GM18861 (cell line): ENCODE measurements around the gene PTMA.
"Not testable (repeated sequence)": the region's sequence is repeated elsewhere in the genome, so short reads cannot be mapped to it uniquely, and the experiment has no call there.

Source experiments
- ATAC-seq: cut with Tn5 transposase; IDR thresholded peaks from one replicate; pipeline ENCODE4 v1.9.1; 2021; ENCODE audit not compliant: unreplicated experiment

The PTMA gene

DNA sequence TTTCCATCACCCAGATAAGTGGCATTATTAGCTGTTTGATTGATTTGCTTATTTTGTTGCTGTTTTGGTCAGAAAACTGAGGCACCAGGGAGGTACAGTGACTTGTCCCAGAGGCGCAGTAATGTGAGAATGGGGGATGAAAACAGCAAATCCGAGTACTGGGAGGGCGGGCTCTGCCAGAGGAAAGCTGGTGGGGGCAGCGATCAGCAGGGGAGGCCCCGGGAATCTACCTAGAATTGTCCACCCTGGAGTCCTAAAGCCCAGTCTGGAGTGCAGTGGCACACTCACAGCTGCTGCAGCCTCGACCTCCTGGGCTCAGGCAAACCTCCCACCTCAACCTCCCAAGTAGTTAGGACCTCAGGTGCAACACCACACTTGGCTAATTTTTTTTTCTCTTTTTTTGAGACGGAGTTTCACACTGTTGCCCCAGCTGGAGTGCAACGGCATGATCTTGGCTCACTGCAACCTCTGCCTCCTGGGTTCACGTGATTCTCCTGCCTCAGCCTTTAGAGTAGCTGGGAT, 17.0 kb upstream of the PTMA start:
- no peak for ATAC-seq

DNA sequence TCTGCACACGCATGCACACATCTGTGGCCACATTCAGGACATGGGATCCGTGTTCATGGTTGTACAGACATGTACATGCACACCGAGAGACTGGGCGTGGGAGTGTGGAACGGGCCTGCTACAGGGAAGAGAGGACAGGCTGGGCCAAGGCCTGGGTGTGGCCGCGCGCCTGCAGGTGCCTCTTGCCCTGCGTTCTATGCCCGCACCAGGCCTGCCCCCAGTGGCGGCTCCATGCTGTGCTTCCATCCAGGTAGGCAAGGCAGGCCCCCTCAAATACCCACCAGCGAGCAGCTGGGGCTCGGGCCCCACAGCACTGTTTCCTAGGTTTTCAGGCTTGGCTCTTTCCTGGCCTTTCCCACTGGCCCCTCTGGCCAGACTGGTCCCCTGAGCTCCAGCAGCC, 15.5 kb upstream of the PTMA start:
- no peak for ATAC-seq

DNA sequence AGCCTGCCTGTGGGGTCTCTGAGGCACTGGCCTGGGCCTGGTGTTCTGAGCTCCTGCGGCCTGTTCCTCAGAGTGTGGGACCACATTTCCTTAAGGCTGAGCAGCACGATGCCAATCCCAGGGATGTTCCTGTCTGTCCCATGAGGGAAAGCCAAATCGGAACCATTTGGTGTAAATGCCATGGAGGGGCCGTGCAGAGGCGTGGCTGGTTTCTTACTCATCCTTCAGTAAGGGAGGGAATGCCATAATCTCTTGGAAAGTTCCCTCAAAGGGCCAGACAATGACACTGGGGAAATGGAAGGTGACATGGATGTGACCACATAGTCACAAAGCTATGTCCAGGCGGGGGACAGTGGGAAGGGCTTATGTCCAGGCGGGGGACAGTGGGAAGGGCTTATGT, 14.4 kb upstream of the PTMA start:
- no peak for ATAC-seq

DNA sequence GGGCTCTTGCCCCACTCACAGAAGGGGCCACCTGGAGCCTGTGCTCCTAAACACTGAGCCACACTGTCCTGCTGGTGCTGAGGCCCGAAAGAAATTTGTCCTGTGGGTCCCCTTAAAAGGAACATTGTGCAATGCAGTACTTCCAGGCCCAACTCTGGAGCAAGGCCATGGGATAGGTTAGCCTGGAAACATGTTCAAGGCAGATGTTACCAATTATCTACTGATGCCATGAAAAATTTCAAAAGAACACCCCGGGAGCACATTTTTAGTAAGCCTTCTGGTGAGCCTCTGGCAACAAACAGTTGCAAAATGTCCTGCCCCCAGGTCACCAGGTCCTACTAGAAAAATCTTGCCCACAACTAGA, 12.3 kb upstream of the PTMA start:
- no peak for ATAC-seq

DNA sequence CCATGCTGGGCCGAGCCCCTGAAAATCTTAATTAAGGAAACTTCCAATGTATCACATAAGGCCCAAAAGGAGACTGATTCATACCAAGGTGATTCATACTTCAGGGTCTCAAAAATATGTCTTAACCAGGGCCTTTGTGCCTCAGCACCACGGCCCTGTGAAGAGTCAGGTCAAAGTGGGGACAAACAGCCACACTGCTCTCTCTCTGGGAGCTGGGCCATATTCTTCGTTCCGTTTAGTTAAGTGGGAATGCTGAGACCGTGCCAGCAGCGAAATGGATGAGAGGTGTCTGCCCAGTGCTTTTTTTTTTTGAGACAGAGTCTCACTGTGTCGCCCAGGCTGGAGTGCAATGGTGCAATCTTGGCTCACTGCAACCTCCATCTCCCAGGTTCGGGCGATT, 9.3 kb upstream of the PTMA start:
- ATAC-seq = no peak

DNA sequence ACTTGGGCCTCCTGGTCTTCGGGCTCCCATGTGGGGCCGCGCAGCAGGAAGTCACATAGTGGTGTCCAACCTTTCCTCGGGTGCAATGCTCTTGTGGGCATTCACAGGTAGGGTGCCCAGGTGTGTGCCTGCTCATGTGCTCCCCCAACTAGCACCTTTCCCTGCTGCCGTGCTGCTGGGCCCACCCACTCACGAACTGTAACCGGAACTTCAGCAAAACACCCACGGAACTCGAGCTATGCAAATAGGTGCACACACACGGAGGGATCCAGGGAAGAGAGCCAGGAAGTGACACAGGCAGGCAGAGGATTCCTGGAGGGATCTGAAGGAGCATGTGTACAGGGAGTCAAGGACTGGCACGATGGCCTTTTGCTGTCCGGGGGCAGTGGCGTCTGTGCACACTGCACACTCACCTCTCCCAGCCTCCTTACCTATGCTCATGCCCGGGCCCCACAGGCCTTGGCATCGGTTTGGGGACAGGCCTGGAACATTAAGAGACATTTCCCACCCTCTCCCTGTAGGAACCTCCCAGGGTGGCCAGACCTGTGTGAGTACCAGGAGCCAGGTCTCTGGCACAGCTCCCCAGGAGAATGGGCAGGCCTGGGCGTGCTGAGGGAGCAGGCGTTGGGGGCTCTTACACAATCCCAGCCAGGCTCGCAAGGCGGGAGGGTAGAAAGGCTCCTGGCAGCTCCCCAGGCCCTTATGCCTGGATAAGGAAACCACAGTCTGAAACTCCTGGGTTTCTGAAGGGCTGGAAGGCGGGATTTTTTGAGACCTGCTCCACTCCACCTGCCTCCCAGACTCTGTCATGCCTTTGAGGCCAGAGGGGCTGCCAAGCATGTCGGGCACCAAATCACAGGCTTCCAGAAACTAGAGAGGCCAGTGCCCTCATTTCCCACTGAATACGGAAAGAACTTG, 6.6 kb upstream of the PTMA start:
- no peak for ATAC-seq

DNA sequence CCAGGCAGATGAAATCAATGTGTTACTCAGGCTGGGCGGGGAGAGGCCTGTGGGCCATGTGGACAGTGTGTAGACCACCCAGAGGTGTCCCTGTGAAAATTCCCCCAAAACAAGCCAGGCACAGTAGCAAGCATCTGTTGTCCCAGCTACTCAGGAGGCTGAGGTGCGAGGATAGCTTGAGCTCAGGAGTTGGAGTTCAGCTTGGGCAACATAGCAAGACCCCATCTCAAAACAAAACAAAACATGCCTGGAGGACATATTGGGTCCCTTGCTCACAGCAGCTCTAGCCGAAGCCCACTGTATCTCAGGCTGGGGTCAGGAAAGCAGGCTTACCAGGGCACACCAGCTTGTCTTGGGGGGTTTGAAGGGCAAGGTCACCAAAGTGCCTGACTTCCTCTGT, 4.3 kb upstream of the PTMA start:
- ATAC-seq = no peak

DNA sequence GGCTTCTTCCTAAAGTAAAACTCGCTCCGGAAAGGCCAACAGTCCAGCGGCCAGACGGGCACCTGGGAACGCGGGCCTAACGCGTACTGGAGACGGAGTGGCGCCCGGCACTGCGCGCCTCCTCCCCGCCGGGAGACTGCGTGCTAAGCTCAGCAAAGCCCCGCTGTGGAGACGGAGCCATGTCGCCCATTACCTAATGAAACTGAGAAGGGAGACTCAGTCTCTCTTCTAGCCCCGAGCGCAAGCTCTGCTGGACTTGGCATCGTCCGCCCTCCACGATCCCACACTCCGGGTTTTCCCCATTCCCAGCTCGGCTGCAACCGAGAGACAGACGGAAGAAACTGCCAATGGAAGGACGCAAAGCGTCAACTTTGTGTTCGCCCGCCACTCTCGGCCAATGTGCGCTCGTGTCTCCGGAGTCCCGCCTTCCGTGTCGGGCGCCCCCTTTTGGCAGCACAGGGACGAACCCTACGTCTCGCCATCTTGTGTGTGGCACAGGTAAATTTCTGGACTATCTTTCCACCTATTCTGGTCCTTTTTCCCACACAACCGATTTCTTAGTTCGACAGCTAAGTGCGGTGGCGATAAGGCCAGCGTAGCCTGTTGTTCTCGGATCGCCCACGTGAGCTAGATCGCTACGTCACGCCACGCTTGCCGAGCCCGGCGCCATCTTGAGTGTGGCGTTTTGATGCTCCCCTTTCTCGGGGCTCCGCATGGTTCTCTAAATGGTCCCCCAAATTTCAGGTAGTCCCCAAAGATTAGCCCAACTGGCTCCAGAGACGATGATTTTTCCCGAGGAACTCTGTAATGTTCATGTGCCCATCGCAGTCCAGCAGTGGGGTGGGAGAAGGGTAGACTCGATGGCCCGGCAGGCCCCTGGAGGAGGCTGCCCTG, 1.3 kb upstream of the PTMA start:
- ATAC-seq = peak; percentile 38

DNA sequence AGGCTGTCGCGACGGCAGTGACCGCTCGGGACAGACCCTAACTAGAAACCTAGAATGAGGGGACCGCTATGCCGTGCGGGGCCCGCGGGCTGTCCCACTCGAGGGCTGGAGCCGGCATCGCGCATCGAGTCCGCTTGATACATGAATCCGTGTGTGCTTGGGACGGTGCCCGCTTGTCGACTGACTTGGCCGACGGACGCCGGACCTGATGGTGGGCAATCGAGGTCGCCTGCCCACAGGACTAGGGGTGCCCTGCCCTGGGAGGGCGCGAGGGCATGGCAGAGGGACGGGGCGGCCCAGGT, 749 bp upstream of the PTMA start:
- ATAC-seq = no peak

DNA sequence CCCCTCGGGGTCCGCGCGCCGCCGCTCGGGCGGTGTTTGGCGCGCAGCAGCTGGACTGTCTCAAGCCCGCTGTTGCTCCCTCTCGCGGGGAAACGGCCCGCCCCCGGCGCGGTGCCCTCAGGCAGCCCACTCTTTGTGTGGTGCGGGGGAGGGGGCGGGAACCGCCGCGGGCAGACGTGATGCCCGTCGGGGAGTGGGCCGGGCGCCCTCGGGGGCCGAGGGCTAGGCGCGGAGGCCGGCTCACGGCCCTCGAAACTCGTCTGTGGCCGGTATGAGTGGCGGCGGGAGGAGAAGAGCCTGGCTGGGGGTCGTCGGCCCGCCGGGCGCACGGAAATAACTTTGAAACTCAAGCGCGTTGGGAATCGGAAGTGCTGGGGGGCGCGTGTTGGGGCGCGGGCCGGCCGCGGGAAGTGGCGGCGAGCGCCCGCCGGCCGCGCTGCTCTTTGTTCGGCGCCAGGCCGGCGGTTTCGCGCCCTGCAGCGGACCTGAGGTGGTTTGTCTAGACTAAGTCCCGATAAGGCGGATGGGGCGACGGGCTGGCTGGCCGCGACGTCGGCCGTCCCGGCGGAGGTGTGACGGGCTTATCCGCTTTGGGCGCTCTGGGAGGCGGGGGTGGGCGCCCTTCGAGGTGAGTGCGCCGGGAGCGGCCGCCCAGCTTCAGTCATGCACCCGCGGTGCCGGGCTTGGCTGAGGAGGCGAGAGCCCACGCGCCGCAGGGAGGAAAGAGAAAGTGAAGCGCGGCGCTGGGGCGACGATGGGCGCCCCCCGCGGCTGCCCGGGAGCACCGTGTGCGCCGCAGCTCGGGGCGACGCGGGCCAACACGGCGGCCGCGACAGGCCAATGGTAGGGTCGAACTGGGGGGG, 679 bp downstream of the PTMA start:
- no peak for ATAC-seq

DNA sequence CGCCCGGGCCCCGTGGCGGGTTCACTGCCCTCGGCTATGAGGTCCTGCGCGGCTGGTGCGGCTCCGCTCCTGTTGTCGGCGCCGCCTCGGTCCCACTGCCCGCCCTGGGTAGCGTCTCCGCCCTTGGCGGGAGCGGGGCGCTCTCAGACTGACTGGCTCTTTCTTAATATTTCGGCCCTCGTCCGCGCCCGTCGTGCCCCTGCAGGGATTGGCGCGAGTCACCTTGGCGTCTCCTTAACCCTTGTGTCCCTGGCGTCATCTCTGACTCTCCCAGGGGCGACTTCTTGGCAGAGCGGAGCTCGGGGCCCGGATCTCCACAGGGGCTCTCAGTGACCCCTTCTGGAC, 1.3 kb downstream of the PTMA start:
- ATAC-seq = no peak

DNA sequence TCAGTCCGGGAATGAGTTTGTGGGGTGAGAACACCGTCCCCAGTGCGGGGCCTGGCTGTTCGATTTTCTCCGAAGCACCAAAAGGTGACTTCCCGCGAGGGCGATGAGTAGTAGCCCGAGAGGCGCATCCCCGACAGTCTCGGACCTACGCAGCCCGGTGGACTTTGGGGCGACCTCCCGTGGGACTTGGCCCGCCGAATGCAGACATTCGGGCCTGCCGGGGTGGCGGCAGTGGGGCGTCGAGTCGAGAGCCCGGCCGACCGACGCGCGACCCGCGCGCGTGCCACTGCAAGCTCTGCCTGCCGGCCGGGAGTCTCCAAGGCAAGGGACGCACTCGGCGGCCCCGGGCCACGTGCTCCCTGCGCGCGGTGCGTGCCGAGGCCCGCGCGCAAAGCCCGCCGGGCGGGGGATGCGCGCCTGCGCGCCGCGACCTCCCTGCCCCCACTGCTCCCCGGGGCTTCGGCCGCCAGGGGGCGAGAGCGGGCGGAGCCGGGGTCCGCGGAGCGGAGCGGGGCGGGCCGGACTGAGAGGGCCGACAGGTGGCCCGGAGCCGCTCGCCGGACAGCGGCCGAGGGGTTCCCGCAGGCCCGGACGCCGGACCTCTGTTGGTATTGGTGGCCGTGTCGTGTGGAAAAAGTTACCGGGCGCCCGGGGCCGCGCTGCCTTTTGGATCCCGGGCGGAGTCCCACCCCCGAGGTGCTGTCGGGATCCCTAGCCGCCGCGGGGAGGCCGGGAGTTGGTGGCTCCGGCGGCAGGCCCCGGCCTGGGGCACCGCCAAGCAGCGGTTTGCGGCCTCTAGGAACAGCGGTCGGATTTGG, 1.9 kb downstream of the PTMA start:
- peak; percentile 17 for ATAC-seq

DNA sequence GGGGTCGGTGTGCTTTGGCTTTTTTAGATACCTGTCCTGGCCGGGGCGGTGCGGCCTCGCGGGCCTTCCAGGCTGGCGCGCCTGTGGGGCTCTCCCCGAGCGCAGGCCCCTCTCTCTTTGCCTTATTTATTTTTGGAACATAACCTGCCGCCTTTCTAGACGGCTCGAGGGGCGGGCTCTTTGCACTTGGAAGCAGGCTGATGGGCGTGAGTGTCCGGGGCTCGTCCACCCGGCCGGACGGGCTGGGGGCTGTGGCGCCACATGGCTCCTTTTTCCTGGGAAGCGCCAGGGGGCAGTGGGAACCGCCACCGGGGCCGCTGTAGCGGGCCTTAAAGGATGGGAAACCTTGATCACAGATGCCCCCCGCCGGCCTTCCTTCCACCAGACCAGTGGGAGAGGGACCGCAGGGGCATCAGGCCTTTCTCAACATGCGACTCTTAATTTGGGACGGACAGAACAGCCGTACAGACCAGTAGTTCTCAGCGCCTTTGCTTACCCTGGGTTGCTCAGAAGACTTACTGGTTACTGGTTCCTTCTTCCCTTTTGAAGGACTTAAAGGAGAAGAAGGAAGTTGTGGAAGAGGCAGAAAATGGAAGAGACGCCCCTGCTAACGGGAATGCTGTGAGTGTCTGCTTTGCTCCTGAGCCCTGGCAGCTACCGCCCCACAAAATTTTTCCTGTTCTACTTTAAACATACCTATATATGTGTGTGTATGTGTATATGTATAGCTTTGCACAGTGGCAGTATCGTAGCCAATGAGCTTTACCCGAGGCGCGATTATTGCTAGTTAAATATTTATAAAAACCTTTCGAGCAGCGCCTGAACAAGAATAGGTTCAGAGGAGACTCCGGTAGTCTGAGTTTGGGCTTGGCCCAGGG, 2.7 kb downstream of the PTMA start:
- no peak for ATAC-seq

DNA sequence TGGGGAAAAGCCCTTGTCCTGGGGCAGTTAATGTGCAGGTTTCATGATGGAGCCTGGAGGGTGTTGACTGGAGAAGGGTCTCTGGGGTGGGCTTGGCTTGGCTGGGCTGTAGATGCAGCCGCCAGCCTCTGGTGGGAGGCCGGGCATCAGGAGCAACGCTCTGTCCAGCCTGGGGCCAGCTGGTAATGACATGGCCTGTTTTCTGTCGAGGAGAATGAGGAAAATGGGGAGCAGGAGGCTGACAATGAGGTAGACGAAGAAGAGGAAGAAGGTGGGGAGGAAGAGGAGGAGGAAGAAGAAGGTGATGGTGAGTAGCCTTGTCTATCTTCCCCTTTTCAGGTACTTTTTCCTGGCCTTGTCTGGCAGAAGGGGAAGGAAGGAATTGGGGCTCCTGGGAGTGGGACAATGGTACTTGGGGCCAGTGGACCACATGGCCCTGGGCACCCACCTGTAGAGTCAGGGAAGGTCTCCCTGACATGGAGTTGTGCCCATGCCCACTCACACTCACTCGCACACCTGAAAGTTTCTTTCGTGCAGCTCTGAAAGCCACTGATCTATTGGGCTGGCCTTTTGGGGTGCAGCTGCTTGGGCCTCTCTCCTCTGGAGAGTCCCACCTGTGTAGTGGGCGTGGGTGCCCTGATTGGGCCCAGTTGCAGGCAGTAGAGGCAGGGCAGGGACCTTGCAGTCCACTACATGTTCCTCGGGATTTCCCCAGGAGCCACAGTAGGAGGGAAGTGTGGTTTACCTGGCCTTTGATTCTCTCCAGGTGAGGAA, 3.5 kb downstream of the PTMA start:
- no peak for ATAC-seq

DNA sequence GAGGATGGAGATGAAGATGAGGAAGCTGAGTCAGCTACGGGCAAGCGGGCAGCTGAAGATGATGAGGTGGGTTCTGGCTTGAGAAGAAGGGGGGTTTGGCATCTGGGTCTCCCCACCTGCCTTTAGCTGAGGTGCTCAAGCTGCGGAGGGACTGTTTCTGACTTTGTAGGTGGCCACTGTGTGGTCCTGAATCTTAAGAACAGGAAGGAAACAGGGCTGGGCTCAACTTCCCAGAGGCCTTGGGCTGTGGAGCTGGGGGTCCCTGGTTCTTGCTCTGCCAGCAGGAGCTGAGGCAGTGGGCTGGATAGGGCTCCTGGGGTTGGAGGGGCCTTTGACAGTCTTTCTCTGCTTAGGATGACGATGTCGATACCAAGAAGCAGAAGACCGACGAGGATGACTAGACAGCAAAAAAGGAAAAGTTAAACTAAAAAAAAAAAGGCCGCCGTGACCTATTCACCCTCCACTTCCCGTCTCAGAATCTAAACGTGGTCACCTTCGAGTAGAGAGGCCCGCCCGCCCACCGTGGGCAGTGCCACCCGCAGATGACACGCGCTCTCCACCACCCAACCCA, 4.2 kb downstream of the PTMA start:
- ATAC-seq = not testable (repeated sequence)

DNA sequence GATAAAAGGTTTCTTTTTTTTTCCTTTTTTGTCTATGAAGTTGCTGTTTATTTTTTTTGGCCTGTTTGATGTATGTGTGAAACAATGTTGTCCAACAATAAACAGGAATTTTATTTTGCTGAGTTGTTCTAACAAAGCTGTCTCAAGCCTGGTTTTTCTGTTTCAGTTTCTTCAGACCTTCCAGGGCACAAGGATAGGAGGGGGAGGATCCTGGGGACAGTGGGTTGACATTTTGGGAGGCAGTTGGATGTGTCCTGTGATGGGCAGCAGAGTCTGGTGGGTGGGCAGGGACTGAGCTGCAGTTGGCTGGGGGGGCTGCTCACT, 5.0 kb downstream of the PTMA start:
- not testable (repeated sequence) for ATAC-seq

DNA sequence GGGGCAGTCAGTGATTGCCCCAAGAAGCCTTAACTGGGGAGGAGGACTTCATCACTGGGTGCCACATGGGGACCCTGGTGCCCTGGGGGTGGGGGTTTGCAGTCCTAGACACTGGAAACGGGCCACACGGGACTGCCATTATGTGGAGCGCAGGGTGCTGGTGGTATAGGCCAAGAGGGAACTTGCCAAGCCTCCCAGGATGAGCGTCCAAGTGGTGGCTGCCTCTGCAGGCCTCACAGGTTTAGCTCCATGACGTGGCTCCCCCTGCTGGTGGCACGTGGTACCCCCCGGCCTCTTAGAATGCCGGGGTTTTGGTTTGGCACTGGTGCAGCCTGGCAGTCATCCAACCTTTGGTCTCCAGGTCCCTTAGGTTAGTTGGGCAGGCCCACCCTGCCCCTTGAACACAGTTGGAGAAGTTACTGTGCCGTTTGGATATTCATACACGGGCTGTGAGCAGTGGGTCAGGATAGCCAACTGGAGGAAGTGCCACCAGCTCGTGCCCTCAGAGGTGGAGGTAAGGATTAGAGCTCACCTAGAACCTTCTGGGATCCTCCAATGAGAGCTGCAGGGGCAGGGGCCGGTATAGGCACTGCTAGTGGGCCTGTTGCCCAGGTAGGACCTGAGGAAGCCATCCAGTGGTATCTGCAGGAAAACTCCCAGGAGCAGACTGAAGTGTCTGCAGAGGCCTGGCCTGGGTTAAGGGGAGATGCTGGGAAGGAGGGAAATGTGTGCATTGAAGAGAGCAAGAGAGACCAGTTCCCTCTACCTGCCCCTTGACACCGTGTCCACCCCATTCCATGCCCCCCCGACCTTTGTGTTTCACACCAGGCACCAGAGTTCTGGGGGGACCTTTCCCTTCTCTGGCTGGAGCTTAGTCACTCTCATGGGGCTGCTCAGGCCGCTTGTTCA, 5.7 kb downstream of the PTMA start:
- ATAC-seq = no peak
